Measurements from ENCODE around the gene KLC4.
"Not testable (repeated sequence)": the region's sequence is repeated elsewhere in the genome, so short reads cannot be mapped to it uniquely, and the experiment has no call there.

Gene KLC4

DNA sequence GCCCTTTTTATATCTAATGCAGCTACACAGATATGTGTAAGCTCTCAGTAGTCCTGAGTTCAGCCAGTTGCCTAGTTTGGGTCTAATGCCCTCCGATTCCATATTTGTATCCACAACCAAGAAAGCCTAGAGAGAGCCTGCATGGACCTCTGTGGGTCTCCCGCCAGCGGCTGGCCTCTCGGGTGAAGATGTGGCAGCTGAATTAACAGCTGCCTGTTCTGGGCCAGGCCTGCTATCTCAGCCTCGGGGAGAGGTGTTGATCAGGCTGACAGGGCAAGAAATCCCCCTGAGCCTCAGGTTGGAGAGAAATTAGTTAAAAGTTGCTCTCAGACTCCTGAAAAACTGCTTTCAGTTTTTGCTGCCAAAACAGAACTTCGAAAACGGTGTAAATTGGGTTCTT lies 36.5 kb downstream of the KLC4 start:
- no peak for DNase-seq

DNA sequence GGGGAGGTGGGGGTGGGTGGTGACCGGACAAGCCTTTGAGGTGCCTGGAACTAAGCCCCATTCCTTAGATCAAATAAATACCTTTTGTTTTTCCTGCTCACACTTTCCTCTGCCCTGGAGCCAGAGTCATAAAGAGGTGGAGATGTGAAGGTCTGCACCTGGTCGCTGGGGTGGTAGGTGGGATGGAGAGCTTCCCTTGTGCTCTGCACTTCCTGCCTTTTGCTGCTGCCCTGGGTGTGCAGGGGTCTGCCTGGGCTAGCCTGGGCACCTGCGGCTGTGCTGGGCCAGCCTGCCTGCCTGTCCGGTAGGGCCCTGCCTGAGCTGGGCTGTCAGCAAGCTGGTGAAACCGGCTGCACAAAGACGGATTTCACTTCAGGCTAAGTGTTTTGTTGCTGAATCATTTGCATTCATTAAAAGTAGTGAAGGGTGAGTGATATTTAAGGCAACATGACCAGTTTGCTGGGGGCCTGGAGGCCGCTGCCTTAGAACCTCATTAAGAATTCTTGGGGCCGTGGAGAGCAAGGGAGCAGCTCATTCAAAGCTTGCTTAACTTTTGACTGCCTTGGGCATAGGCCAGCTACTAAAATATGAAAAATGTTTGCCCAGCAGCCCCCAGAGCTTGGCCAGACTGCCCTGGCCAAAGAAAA lies 37.1 kb downstream of the KLC4 start:
- no peak for DNase-seq

DNA sequence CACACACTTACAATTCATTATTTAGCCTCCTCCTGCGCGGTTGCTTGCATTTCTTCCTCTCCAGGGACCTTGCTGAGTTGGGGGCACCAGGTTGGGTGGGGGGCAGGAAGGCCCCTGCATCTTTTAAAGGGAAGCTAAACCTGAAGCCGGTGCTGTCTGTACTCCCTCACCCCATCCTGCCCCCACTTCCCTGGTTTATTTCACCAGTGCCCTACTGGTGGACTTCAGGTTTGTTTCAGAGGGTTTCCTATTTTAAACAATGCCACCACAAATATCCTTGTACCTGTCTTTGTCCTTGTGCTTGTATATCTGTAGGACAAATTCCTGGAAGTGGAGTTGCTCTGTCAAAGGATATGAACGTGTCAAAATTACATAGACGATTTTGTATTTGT lies 37.7 kb downstream of the KLC4 start:
- no peak for DNase-seq

DNA sequence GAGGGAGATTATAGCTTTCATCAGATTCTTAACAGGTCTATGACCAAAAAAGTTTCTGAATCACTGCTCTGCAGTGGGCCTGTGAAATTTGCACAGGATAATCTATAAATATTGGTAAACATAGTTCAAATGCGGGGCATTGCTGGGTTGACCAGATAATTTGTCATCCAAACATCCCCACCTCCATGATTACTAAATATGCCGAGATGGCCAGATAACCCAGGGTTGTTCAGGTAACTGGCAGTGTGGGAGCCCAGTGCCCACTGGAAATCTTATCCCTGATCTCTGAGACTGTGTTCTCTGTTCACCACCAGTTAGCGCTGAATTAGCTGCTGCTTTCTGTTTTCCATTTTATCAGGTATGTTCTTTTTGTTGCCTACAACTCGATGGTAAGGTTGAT lies 38.1 kb downstream of the KLC4 start:
- DNase-seq: no peak

DNA sequence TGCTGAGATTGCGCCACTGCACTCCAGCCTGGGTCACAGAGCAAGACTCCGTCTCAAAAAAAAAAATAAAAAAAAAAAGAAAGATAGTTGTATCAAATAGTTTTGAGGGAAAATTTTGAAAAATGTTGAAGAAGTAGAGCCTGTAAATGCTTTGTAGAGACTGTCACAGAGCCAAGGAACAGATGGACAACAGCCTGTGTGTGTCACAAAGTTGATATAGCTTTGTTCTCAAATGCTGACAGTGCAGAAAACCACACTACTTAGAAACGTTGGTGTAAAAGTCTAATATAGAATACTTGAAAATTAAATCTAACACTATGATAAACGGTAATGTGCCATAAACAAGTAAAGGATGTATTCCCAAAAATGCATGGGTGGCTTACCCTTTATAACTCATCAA lies 42.1 kb downstream of the KLC4 start:
- no peak for DNase-seq

DNA sequence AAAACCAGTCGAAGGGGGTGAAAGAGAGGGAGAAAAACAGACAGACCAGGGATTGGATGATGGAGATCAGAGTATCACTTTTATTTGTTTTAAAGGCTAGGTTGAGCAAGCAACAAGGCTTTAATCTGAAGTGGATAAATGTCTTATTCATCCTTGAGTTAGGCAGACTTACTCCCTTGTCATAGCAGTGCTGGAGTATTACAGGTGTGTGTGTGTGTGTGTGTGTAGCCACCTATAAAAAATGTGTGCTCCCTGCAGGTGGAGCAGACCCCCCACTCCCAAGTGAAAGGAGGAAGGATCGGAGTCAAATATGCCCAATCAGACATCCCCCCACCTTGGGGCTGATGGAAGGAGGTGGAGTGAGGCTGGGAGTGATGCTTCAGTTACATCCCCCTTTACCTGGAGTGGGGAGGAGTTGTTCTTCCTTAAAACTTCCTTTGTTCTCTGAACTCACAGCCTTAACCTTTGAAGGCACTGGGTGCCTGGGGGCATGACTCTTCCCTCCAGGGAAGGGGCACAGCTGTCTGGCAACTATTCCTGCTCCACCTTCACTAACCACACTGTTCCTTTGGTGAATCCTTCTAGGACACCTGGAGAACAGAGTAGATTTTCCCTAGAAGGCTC lies 43.9 kb downstream of the KLC4 start:
- no peak for DNase-seq

DNA sequence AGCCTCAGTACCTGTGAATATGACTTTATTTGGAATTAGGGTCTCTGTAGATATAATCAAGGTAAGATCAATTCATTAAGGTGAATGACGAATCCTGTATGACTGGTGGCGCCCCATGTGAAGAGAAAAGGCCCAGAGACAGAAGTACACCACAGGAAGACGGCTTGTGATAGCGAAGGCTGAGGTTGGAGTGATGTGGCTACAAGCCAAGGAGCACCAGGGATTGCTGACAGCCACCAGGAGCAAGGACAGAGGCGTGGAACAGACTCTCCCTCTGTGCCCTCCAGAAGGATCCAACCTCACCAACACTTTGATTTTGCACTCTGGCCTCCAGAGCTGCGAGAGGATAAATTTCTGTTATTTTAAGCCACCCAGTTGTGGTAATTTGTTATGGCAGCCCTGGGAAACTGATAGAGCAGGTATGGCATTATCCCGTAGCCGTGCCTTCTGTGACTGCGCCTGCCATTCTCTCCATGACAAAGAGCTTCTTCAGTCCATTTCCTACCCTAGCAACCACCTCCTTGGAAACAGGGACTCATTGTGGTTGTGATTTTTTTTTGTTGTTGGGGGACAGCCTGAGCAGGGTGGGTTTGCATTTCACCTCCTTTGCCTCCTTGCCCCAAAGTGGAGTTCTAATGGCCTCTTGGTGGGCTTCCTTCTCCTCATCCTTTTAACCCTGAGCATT lies 46.2 kb downstream of the KLC4 start:
- DNase-seq: no peak

DNA sequence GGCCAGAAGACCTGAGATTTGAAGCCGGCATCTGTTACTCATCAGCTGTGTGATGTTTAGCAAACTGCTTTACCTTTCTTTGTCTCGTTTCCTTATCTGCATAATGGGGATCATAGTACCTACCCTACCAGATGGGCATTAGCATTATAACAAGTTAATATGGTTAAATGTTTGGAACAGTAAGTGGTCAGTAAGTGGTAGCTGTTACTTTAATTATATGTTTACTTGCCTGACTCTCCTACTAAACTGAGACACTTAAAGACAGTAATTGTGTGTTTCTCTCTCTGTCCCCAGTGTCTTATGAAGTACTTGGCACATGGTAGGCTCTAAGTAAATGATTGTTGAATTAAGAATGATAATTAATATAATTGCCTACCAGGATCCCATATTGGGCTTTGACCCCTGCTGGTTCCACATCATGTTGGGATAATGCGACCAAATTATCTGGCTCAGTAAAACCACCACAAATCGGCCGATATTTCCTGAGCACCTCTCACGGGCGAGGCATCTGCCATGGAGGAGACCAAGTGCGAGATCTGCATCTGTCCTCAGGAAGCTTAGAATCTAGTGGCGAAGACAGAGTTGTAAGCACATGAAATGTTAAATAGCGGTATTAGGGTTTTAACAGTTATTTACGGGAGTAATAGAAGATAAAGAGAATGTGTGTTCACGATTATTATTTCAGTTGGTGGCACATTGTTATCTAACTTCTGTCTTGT lies 48.1 kb downstream of the KLC4 start:
- DNase-seq: no peak

DNA sequence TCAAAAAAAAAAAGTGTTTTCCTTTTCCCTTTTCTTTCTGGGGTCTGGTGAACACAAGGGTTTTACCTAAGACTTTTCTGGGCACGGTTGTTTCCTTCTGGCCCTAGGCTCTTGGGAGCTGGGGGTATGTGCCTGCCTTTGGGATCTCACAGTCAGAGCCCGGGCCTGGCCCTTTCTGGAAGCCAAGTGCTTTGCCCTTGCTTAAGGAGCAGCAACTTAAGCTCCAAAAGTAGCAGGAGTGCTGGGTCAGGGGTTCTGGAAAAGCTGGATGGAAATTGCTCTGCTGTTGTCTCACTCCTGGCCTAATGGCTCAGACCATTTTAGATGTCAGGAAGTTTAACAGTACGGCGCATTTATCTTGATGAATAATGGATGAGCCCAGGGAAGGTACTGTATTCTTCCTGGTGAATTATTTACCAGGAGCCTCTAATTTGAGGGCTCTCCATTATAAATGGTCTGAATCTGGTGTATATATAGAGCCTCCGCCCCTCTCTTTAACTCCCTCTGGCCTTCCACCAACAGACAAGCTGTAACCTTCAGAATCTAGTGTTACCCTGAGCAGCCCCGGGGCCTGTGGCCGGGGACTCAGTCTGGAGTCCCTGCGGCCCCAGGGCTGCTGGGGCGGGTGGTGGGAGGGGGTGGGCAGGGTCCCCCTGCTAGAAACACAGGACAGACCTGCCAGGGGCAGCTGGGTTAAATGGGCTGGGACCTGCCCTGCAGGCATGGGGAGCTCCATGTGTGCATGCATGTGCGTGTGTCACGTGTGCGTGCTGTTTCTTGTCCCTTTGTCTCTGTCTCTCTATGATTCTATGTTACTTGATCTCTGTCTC lies 54.2 kb downstream of the KLC4 start:
- DNase-seq: no peak

DNA sequence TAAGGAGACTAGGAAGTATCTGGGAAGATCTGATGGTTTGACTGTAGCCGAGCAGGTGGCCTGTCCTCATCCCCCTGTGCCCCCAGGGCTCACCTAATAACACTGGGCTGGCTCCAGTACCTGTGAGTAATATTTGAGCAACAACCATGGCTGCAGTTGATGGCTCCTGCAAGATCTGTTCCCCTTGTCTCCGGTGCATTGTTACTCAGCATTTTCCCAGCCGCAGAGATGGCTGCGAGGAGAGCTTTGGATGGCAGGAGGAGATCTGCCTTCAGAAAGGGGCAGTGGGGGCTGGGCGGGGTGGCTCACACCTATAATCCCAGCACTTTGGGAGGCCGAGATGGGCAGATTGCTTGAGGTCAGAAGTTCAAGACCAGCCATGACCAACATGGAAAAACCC lies 55.9 kb downstream of the KLC4 start:
- no peak for DNase-seq

DNA sequence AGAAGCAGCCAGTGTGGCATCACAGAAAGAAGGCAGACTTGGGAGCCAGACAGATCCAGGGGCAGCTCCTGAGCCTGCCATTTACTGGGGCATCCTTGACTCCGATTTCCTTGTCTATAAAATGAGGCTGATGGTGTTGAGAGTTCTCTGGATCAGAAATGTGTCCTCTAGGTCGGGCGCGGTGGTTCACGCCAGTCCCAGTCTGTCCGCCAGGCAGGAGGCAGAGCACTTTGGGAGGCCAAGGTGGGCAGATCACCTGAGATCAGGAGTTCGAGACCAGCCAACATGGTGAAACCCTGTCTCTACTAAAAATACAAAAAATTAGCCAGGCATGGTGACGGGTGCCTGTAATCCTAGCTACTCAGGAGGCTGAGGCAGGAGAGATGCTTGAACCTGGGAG lies 58.0 kb downstream of the KLC4 start:
- not testable (repeated sequence) for DNase-seq

DNA sequence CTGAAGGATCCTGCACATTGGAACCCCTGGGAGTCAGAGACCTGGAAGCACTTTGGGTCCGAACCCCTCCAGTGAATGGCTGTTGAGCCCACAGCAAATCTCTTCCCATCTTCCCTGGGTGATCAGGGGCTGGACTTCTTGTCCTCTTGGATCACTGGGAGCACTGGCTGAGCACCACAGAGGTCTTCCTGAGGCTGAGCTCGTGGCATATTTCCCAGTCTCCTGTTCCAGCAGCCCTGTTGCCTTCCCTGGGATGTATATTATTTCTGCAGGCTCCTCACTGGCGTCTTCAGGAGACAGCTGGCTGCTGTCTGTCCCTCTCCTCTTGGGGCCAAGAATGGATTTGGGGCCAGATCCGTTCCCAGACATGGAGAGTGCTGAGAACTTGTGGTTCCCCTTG lies 60.1 kb downstream of the KLC4 start:
- DNase-seq: no peak

DNA sequence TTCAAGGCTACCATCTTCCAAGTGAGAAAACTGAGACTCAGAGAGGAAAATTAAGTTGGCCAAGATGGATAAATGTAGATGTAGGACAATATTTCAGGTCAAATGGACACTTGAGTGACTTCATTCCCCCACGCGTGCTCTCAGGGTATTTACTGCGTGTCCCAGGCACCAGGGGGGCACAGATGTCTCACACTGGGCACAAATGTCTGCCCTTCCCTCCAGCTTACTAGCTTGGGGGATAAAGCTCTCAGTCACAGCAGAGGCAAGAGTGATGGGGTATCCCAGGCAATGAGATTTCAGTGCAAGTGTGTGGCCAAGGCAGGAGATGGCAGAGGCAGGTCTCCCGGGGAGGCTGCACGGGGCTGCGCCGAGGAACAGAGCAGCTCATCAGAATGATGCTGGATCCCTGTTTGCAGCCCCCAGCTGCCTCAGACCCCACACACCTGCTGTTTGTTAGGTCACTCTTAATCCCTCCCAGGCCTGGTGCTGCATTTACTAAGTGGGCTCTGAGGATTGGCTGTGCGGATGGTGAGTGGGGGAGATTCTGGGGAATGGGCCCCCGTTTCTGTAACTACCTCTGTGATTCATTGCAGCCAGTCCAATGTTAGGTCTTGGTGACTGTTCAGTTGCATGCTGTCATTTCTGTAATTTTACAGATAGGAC lies 60.8 kb downstream of the KLC4 start:
- no peak for DNase-seq

DNA sequence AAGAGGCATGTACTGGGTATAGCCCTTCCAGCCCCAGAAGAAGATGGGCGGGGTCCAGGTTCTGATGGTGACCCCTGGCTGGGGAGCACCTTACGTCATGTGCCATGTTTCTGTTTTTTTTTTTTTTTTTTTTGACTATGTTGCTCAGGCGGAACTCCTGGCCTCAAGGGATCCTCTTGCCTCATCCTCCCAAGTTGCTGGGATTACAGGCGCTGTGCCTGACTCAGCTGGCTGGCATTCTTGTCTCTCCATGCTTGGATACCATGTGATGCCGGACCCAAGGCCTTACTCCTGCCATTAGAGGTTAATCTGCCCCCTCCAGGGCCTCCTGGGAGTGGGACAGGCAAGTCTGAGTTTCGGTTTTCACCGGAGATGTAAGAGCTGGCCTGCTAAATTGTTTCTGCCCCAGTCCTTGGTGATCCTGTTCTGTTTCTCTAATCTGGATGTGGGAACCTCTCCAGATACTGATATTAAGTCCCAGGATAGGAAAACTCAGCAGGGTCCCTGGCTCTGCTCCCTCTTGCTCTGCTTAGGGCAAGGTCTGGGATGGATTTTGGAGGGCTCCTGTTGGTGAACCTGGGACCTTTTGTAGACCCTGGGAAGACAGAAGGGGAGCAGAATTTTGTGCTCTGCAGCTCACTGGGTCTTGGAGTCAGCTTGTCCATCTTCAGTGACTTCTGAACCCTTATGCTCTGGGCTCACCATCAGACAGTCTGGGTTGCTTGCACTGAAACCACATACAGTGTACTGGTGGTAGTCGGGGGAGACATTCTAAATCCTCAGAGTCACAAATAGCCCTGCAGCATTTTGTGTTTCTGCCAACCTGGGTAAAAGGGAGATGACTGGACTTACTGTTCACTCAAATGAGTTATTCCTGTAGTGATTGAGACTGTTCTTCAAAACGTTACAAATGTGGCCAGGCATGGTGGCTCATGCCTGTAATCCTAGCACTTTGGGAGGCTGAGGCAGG lies 61.8 kb downstream of the KLC4 start:
- no peak for DNase-seq

DNA sequence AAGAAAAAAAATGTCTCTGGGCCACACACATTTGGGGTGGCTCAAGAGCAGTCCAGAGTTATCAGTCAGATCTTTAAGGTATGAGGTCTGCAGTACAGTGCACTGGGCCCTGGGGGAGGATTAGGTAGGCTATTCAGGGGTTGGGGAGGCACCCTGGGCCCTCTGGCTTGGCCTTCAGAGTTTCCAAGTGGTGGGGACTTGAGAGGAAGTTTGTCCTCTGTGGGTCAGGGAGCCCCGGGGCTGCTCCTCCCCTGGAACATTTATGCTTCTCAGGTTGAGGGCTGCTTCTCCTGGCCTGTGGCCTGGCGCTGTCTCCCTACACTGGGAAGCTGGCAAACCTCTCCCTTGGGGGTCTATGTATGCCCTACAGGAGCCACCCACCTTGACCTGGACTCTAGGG lies 62.7 kb downstream of the KLC4 start:
- DNase-seq: no peak

DNA sequence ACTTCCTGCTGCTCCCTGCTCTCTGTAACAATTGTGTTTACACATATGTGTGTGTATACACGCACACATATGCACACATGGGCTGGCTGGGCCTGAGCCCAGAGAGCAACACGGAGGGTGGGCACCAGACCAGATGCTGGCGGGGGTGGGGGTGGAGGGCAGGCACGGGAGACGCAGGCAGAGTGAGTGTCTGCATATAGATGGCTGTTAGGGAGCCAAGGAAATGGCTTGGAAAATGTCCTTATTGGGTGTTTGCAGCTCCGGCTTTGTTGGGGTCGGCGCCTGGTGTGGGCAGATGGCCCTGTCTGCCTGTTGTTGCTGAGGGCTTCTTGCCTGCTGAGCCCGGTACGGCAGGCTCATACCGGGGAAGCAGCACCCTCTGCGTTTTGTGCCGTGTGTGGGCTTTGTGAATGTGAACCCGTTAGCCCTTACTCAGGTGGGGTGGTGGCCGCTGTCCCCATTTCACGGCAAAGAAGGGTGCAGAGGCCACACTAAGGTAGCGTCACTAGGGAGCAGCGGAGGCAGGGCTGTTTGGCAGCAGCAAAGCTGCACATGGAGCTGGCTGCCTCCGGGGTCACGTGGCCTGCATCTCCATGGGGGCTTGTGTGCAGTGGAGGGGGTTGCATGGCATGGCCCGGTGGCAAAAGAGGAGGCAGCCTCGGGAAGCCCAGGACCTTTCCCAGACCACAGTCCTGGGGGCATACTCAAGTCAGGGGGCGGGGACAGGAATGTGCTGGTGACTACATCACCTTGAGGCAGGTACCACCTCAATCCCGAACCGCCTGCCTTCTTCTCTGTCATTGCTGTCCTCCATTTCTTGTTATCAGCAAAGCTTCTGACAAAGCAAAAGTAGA lies 64.3 kb downstream of the KLC4 start:
- DNase-seq: no peak

DNA sequence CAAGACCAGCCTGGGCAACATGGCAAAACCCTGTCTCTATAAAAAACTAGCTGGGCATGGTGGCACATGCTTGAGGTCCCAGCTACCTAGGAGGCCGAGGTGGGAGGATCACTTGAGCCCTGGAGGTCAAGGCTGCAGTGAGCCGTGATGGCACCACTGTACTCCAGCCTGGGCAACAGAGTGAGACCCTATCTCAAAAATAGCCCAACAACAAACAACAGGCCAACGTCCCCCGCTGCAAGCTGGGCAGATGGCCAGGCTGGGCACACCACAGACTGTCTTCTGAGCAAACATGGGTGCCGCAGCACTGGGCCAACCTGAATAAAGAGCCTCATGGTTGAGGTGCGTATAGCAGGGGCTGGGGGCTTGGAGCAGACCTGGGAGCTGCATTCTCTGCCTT lies 65.0 kb downstream of the KLC4 start:
- DNase-seq: no peak
